ENCODE data around the gene MED20.
"Not testable (repeated sequence)": the region's sequence is repeated elsewhere in the genome, so short reads cannot be mapped to it uniquely, and the experiment has no call there.

The MED20 gene, protein sequence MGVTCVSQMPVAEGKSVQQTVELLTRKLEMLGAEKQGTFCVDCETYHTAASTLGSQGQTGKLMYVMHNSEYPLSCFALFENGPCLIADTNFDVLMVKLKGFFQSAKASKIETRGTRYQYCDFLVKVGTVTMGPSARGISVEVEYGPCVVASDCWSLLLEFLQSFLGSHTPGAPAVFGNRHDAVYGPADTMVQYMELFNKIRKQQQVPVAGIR

DNA sequence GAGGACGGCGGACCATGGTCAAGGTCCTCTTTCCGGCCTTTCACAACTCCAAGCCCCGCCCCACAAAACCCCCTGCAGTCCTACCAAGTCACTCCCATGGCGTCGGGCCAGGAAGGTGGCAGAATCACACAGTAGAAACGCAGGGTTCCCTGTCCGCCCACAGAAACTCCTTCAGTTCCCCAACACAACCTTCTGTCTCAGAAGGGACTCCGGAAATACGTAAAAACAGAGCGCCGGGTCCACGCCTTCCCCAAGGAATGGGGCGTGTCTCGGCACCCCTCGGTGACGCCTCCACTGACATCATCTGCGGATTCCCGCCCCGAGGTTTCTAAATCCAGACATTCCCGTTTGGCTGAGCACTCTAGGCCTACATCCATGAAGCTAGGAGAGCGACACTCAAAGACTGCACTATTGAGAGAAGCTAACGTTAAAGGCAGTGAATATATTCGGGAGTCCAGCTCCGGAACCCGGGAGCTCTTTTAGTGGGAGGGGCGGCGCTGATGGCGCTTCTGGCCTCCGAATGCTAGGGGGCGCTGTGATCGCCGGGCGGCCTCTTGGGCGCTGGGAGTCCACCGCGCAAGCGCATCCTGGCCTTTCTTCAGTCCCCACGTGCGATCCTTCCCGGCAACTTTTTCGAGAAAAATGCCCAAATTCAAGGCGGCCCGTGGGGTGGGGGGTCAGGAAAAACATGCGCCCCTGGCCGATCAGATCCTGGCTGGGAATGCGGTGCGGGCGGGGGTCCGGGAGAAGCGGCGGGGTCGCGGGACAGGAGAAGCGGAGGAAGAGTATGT is at the start of gene MED20, which contains the start of gene BYSL:
TSS of gene MED20 (minus strand) at position 219 of the 791 bp plus-strand sequence. CDS start at position 98, 121 bp downstream.
TSS of gene BYSL (plus strand) at position 579 of the 791 bp plus-strand sequence. CDS start at position 643, 64 bp downstream.
- DNase-seq (ENCODE audit: low spot score): peak; percentile 95

DNA sequence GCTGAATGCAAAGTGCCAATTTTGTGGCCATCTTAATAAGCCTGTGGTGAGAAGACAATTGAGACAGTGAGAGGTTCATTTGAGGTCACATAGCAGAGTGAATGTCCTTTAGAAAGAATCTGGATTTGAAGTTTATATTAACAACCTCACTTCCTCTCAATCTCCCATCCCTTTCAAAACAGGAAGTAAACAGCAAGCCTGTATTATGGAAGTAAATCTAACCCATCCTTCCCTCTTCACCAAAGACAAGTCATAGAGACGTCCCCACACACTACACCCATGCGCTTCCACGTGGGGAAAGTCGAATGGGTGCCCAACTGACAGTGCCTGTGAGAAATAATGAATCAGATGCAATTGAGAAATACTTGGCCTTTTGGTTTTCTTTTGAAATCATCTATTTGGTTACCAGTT is 49.5 kb upstream of the MED20 start:
- DNase-seq (ENCODE audit: low spot score): peak; percentile 79

DNA sequence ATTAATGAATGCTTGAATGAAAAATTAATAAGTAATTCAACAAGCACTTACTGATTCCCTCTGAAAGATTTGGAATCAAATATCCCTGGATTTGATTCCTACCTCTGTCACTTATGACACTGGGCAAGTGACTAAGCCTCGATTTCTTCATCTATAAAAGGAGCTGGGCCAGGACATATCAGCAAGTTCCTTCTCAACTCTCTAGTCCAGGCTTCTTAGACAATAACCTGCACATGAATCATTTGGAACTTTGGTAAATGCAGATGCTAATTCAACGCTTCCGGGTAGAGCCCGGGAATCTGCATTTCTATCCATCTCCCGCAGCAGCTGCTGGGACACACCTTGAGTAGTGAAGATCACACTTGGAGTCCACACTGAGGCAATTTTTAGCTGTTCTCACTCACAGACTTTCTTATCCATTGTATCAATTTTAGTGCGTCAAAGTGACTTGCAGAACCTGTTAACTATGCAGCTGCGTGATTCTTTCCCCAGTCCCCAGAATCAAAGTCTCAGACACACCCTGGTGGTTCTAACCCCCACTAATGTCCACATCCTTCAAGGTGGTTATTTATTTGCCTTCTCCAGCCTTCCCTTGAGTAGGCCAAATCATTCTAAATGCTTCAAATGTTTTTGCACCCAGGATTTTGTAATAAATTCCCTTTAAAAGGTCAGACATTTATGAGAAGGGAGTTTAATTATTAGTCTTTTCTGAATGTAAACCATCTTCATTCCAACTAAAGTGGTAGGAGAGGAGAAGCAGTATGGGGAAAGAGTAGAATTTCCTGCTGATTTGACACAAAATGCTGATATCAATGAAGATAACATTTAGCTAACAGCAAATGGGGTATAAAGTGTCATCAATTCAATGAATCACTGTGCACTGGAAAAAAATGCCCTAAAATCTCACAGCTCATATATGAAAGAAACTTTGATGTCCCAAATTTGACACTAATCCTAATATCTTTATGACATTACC is 46.7 kb upstream of the MED20 start:
- peak; percentile 24 for DNase-seq (ENCODE audit: low spot score)

DNA sequence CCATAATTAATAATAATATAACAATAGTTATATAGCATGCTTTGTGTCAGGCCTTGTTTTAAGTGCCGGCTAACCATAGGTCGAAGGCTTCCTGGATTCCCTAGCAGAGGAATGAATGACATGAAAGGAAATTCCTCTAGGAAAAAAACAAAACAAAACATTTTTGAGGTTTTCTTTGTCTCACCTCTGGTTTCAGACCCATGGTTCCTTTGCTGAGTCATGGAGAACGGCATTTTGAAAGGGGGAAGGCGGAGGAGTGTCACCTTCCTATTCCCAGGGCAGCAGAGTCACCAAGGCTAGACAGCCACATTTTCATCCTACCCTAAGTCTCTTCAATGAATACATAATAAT is 46.0 kb upstream of the MED20 start:
- peak; percentile 57 for DNase-seq (ENCODE audit: low spot score)

DNA sequence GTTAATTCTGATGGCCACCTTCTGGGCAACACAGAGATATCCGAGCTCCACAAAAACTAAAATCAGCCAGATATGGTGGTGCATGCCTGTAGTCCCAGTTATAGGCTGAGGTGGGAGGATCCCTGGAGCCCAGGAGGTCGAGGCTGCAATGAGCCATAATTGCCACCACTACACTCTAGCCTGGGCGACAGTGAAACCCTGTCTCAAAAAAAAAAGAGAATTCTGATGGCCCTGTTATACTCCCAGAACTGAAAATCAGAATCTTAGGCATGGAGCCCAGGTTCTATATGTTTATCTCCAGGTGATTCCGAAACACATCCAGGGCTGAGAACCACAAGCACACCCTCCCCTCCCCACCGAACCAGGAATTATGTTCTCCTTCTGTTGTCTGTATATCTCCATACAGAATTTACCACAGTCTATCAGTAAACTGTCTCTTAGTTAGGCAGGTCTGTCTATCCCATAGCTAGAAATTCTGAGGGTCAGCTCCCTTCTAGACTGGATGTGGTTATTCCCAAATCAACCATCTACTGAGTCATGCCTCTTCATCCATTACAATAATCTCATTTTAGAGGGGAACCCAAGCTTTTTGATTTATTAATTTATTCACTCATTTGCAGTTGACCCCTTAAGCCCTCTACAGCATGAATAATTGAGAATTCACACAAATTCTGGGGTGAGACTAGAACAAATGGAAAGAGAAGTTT is 45.4 kb upstream of the MED20 start:
- no peak for DNase-seq (ENCODE audit: low spot score)

DNA sequence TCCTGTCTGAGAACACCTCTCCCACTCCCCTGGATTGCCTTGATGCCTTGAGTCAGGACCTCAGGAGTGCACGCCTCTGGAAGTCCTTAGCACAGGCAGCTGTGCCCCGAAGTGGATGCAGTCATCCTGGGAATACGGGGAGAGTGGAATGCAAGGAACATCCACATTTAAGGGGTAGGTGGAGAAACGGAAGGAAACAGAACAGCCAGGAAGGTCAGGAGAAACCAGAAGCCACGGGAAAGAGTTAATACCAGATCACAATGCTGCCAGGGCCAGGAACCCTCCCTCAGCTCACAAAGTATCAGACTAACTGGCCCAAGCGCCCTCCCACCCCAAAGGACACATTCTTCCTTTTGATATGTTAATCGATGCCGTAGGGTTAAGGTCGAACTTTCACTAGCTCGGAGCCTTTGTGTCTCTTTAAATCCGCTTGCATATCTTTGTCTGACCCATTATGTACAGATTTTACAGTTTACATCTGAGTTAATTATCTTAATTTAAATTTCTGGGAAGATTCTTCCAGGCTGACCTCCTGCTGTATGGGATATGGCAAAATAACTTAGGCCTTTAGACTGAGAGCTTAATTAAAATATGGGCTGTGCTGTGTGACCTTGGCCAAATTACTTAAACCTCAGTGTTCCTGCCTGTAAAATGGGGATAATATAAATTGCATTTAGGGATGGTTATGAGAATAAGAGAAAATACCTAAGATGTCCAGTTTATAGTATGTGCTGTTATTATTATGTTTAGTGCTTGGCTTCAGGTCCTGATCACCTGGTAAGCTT is 44.7 kb upstream of the MED20 start:
- no peak for DNase-seq (ENCODE audit: low spot score)

DNA sequence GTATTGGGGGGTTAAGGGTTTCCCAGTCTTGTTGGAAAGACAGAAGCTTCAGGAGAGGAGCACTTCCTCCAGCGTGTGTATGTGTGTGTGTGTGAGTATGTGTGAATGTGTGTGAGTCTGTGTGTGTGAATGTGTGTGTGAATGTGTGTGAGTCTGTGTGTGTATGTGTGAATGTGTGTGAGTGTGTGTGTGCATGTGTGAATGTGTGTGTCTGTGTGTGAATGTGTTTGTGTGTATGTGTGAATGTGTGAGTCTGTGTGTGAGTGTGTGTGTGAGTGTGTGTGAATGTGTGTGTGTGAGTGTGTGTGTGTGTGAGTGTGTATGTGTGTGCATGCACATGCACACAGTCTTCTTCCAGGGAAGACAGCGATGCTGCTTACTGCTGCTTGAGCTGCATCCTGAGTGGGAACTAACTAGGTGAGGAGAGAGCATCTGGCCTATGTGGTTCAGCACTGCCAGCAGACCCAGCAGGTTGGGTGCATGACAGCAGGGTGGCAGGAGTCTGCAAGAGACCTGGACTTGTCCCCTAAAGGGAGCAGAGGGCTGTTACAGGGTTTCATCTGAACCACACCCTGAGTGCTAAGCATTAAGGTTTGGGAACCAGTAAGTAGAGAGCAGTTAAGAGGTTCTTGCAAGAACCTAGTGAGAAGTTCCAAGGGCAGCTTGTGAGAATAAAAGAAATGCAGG is 43.4 kb upstream of the MED20 start:
- DNase-seq (ENCODE audit: low spot score): no peak

DNA sequence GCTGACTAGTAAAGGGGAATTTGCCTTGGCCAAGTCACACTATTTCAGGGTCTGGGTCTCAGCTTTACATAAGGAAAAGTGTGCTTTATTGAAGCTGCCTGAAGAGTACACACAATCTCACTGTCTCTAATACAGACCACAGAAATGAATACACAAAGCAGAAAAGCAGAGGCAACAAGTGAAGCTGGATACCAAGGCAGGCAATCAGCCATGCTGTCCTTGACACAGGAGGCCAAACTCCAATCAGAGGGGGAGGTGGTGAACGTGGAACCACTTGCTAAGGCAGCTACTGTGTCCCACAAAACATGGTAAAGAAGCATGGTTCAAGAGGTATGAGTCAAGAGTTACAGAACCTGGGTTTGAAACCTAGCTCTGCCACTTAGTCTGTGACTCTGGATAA is 42.4 kb upstream of the MED20 start:
- no peak for DNase-seq (ENCODE audit: low spot score)

DNA sequence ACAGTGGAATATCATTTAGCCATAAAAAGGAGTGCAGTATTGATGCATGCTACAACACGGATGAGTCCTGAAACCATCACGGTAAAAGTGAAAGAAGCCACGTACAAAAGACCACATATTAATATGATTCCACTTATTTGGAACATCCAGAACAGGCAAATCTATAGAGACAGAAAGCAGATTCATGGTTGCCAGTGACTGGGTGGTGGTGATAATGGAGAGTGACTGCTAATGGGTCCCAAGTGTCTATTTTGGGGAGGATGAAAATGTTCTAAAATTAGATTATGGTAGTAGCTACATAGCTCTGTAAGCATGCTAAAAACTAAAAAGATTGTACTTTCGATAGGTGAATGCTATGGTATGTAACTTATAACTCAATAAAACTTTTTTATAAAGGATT is 39.1 kb upstream of the MED20 start:
- DNase-seq (ENCODE audit: low spot score): no peak

DNA sequence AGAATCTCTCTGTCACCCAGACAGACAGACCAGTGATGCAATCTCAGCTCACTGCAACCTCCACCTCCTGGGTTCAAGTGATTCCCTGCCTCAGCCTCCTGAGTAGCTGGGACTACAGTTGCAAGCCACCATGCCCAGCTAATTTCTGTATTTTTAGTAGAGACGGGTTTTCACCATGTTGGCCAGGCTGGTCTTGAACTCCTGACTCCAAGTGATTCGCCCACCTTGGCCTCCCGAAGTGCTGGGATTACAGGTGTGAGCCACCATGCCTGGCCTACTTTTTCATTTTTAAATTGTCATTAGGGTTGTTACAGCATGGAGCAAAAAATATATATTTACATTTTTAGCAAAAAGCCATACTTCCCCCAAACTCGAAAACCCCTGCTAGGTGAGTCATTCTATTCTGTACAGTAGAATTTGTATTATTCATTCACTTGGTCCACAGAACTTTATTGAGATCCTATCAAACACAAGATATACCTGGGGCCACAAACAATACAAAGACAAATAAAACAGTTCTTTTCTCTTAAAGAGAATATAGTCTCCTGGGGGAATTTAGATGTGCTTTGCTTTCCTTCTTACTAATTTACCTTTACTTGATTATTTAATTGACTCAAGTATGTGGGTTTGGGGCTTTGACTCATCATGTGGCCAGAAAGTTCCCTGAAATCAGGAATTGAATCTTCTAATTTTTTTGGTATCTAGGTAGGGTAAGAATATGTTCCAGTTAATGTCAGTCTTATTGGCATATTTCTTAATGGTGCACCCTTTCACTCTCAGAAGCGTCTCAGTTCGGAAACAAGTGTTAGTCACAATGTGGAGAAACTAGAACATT is 37.3 kb upstream of the MED20 start:
- DNase-seq (ENCODE audit: low spot score): no peak

DNA sequence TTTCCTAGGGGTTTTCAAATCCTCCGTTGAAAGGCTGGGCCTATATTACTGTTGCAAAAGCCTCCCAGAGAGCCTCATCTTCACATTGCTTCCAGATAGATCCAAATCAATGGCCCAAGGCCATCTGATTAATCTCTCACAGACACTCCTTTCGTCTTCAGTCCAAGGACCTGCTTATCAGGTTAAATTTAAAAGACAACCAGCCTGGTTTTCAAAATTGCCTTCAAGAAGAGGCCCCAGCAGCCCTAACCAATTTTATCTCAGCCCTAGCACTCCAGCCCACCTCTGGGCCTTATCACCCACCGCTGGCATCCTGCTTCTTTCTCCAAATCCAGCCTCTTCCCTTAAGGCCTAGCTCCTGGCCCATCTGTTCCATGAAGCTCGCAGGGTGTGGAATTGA is 36.2 kb upstream of the MED20 start:
- no peak for DNase-seq (ENCODE audit: low spot score)

DNA sequence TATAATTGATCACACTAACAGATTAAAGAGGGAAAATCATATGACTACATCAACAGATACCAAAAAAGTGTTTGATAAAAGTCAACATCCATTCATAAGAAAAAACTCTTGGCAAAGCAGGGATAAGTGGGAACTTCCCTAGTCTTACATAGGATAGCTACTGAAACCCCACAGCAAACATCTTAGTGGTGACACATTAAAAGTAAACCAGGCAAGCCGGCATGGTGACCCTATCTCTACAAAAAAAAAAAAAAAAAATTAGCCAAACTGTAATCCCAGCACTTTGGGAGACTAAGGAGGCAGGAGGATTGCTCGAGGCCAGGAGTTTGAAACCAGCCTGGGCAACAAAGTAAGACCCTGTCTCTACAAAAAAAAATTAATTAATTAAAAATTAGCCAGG is 34.5 kb upstream of the MED20 start:
- DNase-seq (ENCODE audit: low spot score): no peak

DNA sequence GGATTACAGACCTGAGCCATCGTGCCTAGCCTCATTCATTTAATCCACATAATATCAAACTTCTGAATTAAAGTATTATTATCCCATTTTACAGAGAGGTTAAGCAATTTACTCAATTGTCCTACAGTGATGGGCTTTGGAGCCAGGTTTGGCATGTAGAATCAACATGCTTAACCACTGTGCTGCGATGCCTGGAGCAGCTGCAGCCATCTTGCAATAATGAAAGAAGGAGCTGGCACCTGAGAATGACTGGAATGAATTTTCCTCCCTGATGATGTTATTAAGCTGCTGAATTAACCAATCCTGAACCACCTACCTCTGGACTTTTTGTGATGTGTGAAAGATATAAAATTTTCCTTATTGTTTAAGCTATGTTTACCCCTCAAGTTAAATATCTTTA is 33.7 kb upstream of the MED20 start:
- DNase-seq (ENCODE audit: low spot score): no peak

DNA sequence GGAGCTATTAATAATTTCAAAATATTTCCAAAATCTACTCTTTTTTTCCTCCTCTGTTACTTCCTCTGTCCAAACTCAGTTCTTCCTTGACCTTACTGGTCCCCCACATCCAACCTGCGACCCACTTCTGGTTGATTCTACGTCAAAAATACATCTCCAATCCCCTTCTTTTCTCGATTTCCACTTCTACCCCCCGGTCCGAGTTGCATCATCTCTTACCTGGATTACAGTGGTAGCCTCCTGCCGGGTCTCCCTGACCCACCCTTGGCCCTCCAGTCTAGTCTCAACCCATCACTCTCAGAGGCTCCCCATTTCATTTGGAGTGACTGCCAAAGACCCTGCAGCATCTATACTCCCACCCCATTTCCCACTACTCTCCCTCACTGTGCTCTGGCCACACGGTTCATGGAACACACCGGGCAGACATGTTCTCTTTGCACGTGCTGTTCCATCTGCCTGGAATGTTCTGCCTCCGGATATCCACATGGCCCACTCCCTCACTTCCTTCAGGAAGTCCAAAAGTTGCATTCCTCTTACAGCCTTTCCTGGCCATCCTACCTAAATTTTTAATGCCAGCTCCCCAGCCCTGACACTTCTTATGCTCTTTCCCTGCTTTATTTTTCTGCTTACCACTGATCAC is 26.8 kb upstream of the MED20 start:
- no peak for DNase-seq (ENCODE audit: low spot score)

DNA sequence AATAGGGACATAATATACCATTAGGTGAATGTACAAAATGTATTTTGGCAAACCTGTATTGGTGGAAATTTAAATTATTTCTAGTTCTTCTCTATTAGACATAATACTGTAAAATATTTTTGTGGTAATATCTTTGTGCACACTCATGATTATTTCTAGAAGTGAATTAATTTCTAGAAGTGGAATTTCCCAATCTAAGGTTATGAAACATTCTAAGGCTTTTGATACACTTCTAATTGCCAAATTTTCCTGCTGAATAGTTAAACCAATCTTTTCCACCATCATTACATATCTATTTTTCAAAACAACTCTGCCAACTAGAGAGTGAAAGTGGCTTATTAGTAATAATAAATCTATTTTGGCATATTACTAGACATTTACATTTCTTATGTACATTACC is 22.5 kb upstream of the MED20 start:
- DNase-seq (ENCODE audit: low spot score): no peak

DNA sequence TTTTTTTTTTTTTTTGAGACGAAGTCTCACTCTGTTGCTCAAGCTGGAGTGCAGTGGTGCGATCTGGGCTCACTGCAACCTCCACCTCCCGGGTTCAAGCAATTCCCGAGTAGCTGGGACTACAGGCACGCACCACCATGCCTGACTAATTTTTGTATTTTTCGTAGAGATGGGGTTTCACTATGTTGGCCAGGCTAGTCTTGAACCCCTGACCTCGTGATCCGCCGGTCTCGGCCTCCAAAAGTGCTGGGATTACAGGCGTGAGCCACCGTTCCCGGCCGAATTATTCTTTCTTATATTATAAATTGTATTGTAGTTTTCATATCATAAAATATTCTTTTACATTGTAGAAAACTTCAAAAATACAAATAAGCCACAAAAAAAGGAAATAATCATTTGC is 21.9 kb upstream of the MED20 start:
- DNase-seq (ENCODE audit: low spot score): not testable (repeated sequence)

DNA sequence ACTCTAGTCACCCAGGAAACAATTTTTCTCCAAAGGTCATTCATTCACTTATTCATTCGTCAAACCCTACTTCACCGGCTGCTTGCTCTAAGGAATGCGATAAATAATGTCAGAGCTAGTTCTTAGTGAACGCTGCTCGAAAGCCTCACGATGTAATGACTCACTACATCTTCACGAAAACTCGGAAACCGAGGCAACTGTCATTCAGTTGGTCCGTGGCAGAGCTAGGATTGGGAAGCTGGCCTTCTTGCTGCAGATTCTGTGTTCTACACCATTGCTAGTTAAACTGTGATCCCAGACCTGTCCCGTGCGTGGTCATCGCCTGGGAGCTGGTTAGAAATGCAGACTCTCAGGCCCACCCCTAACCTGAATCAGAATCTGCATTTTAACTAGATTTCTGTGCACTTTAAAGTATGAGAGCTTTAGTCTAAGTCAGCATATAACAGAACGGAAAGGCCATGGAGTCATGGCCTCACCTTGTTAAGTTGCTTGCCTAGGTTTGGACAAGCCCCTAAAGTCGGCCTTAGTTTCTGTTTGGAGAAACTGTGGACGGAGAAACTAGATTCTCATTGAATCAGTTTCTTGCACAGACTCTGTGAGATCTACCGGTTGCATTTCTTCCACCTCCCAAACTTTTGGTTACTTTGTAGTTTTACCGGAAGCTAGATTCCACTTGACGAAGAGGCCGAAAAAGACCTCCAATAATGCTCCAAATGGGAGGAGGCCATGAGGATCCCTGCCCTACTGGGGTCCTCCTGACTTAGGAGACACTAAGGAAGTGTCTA is 21.3 kb upstream of the MED20 start:
- no peak for DNase-seq (ENCODE audit: low spot score)
